OCI-LY3 (cell line): ENCODE measurements around the gene CD79B.

Experiments used
- H2AFZ ChIP-seq: fragments of 200-600, 300-600 bp; shearing (Covaris generic); 2 replicates; pipeline ENCODE4 v1.6.0; 2014; ENCODE audit warnings: antibody characterized with exemption, low read depth, low read length
- H3K27ac ChIP-seq: fragments of 200-600, 300-600 bp; sonication (generic); 2 replicates; pipeline ENCODE4 v1.5.1; 2014; ENCODE audit warnings: mild to moderate bottlenecking, low read length, moderate library complexity, mixed read lengths
- H3K27me3 ChIP-seq: fragments of 200-600, 300-600 bp; sonication (generic); 2 replicates; pipeline ENCODE4 v1.6.1; 2014; ENCODE audit warnings: low read depth, low read length, mixed read lengths
- H3K36me3 ChIP-seq: fragments of 200-600, 300-600 bp; sonication (generic); replicated peaks from 2 replicates; pipeline ENCODE3; 2014; ENCODE audit warnings: low read depth, low read length, mixed read lengths
- H3K4me1 ChIP-seq: fragments of 300-600, 200-600 bp; sonication (generic); 2 replicates; pipeline ENCODE4 v1.6.1; 2014; ENCODE audit warnings: low read length, mixed read lengths
- H3K4me2 ChIP-seq: fragments of 200-600, 300-600 bp; sonication (generic); 2 replicates; pipeline ENCODE4 v1.6.1; 2014; ENCODE audit warnings: low read length, mixed read lengths
- H3K4me3 ChIP-seq: fragments of 300-600, 200-600 bp; sonication (generic); 2 replicates; pipeline ENCODE4 v1.5.1; 2014; ENCODE audit warnings: antibody characterized with exemption, mild to moderate bottlenecking, low read length, moderate library complexity
- H3K79me2 ChIP-seq: fragments of 300-600, 200-600 bp; shearing (Covaris generic); 2 replicates; pipeline ENCODE4 v1.6.1; 2014; ENCODE audit warnings: mild to moderate bottlenecking, low read length, mixed read lengths
- H3K9ac ChIP-seq: fragments of 300-600, 200-600 bp; shearing (Covaris generic); 2 replicates; pipeline ENCODE4 v1.6.0; 2014; ENCODE audit warnings: mild to moderate bottlenecking, low read length, moderate library complexity
- H3K9me3 ChIP-seq: fragments of 200-600, 300-600 bp; shearing (Covaris generic); 2 replicates; pipeline ENCODE4 v1.6.1; 2014; ENCODE audit warnings: low read length, mixed read lengths; ENCODE audit not compliant: insufficient read depth
- H4K20me1 ChIP-seq: fragments of 200-600, 300-600 bp; sonication (generic); 2 replicates; pipeline ENCODE4 v1.6.1; 2016; ENCODE audit warnings: low read length, mixed read lengths; ENCODE audit not compliant: insufficient read depth
- EZH2phosphoT487 ChIP-seq: fragments of 200-600 bp; shearing (Covaris generic); IDR thresholded peaks from 2 replicates; pipeline ENCODE4 v1.6.1; 2018; ENCODE audit warnings: antibody characterized with exemption, mixed run types, low read depth

CD79B gene

DNA sequence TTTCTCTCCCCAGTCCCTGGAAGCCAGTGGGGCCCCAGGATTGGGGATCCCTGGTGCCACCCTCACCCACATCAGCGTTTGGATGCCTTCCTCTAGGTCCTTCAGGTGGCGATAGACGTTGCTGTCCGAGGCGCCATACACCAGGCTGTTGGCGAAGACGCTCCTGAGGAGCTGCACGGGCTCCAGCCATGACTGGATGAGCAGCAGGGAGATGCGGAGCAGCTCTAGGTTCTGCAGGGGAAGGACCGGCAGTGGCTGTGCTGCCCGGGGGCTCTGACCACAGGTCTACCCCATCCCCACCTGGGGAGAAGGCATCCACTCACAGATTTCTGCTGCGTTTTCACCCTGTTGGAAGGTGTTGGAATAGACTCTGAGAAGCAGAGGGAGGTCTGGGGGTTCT, 51.4 kb downstream of the CD79B start:
- H3K4me2 ChIP-seq: no peak overlapping the region
- H2AFZ ChIP-seq: no peak overlapping the region
- no peak for TF ChIP-seq EZH2phosphoT487

More for the DNA sequence above, 51.4 kb downstream of the CD79B start:
- no peaks in the 10 kb centered on the region for H3K36me3 ChIP-seq
- no peaks in the 10 kb centered on the region for H3K9me3 ChIP-seq
- H3K9ac ChIP-seq: no peak overlapping the region
- H3K27ac ChIP-seq: no peak overlapping the region
- H4K20me1 ChIP-seq: no peaks in the 10 kb centered on the region
- no peaks in the 10 kb centered on the region for H3K79me2 ChIP-seq
- peaks cover 11% of the 10 kb centered on the region; the same call in 1 of the 2 replicates for H3K4me1 ChIP-seq
- H3K4me3 ChIP-seq: no peak overlapping the region
- no peaks in the 10 kb centered on the region for H3K27me3 ChIP-seq
